ENCODE data around the gene CEBPB. TPM values are rescaled to one million over a fixed set of nuclear protein-coding genes. Genes with fewer than 3 reads are reported as not detected.

CEBPB gene
- total RNA-seq, 1 experiment from 2014 or later = 46.7 TPM

- DNase-seq (ENCODE audit: low read depth) = no peak
- in situ Hi-C loops (cut with HindIII; ENCODE audit: low pct_unique_long_range_greater_than_20kb, low sequenced_read_pairs) = no loop called here
Observed at GRCh38 chr20:50220093-50220893, 29.7 kb downstream of the CEBPB start.

- in situ Hi-C loops (cut with HindIII; ENCODE audit: low pct_unique_long_range_greater_than_20kb, low sequenced_read_pairs) = no loop called here
- no peak for DNase-seq (ENCODE audit: low read depth)
Observed at GRCh38 chr20:50220894-50221365, 30.3 kb downstream of the CEBPB start.

- in situ Hi-C loops (cut with HindIII; ENCODE audit: low pct_unique_long_range_greater_than_20kb, low sequenced_read_pairs) = no loop called here
- no peak for DNase-seq (ENCODE audit: low read depth)
Observed at GRCh38 chr20:50221501-50222308, 31.1 kb downstream of the CEBPB start.

DNA sequence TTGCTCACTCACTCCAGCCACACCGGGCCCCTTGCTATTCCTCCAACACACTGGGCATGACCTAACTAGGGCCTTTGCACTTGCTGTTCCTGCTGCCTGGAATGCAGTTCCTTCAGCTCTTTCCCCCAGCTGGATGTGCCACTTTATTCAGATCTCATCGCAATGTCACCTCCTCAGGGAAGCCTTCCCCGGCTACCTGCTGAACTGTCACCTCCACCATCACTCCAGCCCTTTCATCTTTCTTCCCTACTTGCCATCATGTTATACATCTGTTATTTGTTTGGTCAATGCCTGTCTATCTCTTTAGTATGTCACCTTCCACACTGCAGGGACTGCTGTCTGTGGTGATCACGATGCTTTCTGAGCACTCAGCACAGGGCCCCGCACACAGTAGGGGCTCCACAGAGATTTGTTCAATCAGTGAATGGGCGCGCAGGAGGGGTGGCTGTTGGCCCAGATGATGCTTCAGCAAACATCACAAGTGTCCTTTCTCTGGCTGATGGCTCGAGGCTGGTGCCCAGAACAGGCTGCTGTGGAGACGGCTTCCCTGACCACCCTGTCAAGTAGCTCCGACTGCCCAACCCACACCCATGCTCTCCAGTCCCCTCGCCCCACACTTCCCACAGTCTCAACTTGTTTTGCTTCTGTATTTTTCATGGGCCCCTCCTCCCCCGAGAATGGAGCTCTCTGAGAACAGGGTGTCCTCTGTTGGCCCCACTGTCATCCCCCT is 31.8 kb downstream of the CEBPB start:
- DNase-seq (ENCODE audit: low read depth) = no peak
- in situ Hi-C loops (cut with HindIII; ENCODE audit: low pct_unique_long_range_greater_than_20kb, low sequenced_read_pairs) = no loop called here

DNA sequence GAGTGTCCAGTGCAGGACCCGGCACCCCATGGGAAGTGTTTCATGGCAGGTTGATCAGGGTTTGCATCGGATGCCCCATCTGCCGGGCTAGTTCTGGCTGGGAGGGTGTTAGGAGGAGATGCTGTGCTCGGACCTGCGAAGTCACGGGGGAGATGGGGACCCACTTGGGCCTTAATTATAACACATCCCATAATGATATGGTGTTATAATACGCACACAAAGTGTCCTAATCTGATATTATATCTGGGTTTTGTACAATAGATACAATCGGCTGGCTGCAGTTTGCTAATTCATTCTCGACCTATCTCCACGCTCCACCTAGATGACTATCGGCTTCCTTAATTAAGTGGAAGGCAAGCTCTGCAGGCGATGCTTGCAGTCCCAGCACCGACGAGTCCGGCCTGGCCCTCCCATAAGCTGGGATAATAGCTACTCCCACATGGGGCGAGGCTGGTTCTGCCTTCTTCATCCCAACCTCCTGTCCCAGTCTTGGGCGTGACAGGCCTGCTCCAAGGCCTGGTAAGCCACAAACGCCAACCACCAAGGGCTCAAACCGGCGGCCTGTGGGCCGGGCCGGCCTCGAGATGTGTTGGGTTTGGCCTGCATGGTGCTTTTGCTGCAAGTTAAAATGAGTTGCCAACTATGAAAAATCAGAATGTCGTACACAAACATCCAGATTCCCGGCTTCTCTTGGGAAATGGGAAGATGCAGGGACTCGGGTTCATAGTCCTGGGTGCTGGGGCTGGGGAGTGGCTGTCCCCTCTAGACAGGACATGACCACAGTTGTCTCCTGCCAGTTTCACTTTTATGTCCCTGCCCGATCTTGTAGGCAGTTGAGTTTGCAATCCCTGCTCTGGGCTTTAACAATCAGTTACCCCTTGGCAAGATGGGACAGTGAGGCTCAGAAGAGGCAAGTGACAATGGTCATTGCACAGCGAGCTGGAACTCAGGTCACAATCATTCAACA is 32.7 kb downstream of the CEBPB start:
- no peak for DNase-seq (ENCODE audit: low read depth)
- in situ Hi-C loops (cut with HindIII; ENCODE audit: low pct_unique_long_range_greater_than_20kb, low sequenced_read_pairs) = no loop called here

DNA sequence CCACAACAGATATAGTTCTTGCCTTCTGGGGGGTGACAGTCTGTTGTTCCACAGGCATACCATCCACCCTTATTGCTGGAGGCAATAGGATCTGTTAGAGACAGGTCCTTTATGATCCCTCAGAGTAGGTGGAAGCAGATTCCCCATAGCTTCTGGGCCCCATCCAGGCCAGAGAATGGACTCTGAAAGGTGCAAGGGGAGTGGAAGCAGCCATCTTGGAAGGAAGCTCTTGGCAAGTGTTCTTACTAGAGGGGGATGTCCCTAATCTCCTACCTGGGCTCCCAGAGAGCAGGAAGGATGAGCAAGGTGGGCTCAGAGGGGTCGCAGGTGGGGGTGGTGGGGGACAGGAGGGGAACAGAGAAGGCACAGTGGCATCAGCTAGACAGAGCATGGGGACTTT is 33.4 kb downstream of the CEBPB start:
- in situ Hi-C loops (cut with HindIII; ENCODE audit: low pct_unique_long_range_greater_than_20kb, low sequenced_read_pairs) = no loop called here
- DNase-seq (ENCODE audit: low read depth) = no peak

- peak; percentile 70 for DNase-seq (ENCODE audit: low read depth)
- in situ Hi-C loops (cut with HindIII; ENCODE audit: low pct_unique_long_range_greater_than_20kb, low sequenced_read_pairs) = no loop called here
Observed at GRCh38 chr20:50224531-50225255, 34.1 kb downstream of the CEBPB start.

DNA sequence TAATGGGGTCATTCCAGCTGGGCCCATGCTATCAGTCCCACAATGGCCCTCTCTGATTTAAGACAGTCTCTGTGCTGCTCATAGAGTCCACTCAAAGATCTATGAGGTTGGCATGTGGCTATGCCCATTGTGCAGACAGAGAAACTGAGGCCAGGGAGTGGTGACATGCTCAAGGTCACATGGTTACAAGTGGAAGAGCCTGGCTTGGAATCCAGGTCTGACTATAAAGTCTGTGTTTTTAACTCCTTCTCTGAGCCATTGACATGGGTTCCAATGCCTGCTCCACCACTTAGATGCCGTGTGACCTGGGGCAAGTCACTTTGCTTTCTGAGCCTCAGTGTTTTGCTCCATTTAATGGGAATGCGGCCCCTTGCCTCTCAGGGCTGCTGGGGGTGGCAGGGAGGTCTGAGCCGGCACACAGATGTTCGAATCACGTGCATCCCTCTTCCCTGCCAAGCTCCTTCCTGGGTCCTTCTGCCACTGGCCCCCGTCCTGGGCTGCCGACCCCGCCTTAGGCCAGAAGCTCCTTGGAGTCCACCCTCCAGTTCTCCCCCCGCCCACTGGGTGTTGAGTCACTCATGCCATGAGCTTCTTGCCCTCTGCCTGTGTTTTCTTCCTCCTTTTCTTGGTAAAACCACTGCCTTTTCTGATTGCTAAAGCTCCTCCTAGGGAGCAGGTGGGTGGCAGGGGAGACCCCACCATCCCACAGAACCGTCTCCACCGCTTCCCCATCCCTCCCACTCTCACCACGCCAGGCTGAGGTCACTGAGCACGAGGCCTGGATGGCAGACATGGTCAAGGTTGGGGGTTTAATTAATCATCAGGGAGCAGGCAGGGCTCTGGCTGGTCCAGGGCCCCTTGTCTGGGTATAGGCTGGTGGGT is 35.7 kb downstream of the CEBPB start:
- no peak for DNase-seq (ENCODE audit: low read depth)
- in situ Hi-C loops (cut with HindIII; ENCODE audit: low pct_unique_long_range_greater_than_20kb, low sequenced_read_pairs) = no loop called here

DNA sequence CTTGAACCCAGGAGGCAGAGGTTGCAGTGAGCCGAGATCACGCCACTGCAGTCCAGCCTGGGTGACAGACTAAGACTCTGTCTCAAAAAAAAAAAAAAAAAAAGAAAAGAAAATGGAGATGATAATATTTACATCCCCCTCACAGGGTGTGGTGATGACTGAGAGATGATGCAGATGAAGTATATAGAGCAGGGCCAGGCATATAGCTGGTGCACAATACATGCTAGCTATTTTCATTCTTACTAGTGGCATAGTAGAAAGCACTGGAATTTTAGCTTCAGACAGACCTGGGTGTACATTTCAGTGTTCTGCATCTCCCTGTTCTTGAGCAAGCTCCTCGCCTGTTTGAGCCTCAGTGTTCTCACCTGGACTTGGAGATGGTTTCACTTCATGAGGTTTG is 36.9 kb downstream of the CEBPB start:
- in situ Hi-C loops (cut with HindIII; ENCODE audit: low pct_unique_long_range_greater_than_20kb, low sequenced_read_pairs) = no loop called here

GRCh38 chr20:50229156-50229607 is 38.6 kb downstream of the CEBPB start:
- in situ Hi-C loops (cut with HindIII; ENCODE audit: low pct_unique_long_range_greater_than_20kb, low sequenced_read_pairs) = no loop called here
- no peak for DNase-seq (ENCODE audit: low read depth)

More for the DNA sequence above, 36.9 kb downstream of the CEBPB start:
- no peak for DNase-seq (ENCODE audit: low read depth)

GRCh38 chr20:50230184-50230583 is 39.6 kb downstream of the CEBPB start:
- in situ Hi-C loops (cut with HindIII; ENCODE audit: low pct_unique_long_range_greater_than_20kb, low sequenced_read_pairs) = no loop called here
- no peak for DNase-seq (ENCODE audit: low read depth)

GRCh38 chr20:50230871-50231560 is 40.4 kb downstream of the CEBPB start:
- no peak for DNase-seq (ENCODE audit: low read depth)
- in situ Hi-C loops (cut with HindIII; ENCODE audit: low pct_unique_long_range_greater_than_20kb, low sequenced_read_pairs) = no loop called here

GRCh38 chr20:50231854-50232253 is 41.2 kb downstream of the CEBPB start:
- in situ Hi-C loops (cut with HindIII; ENCODE audit: low pct_unique_long_range_greater_than_20kb, low sequenced_read_pairs) = no loop called here
- DNase-seq (ENCODE audit: low read depth) = no peak

- in situ Hi-C loops (cut with HindIII; ENCODE audit: low pct_unique_long_range_greater_than_20kb, low sequenced_read_pairs) = no loop called here
- DNase-seq (ENCODE audit: low read depth) = no peak
Observed at GRCh38 chr20:50232651-50233324, 42.2 kb downstream of the CEBPB start.
